Cardiac muscle cell (in vitro differentiated cells and primary cell): ENCODE measurements around the gene NDNF. TPM values are rescaled to one million over a fixed set of nuclear protein-coding genes. Genes with fewer than 3 reads are reported as not detected.

ENCODE experiments used
- DNase-seq, 2 donors: peaks; one replicate each; pipeline versions ENCODE4 v3.0.0 to v3.0.0-alpha.2; 2010 to 2017; ENCODE audit warnings: low read depth in 1 of 2, low spot score in 1 of 2
- H3K27ac ChIP-seq: fragments of 200-600 bp; sonication (generic); 2 replicates; pipeline ENCODE4 v1.5.1; 2016
- H3K27me3 ChIP-seq: fragments of 200-600 bp; sonication (generic); 2 replicates; pipeline ENCODE4 v1.6.0; 2016; ENCODE audit warnings: control low read depth
- H3K36me3 ChIP-seq: fragments of 200-600 bp; sonication (generic); 2 replicates; pipeline ENCODE4 v1.5.1; 2016; ENCODE audit warnings: control low read depth
- H3K4me1 ChIP-seq: fragments of 200-600 bp; sonication (generic); 2 replicates; pipeline ENCODE4 v1.8.1; 2017; ENCODE audit warnings: low read depth, mild to moderate bottlenecking, mixed run types
- H3K4me3 ChIP-seq: fragments of 200-600 bp; sonication (generic); 2 replicates; pipeline ENCODE4 v1.5.1; 2016; ENCODE audit warnings: mild to moderate bottlenecking
- H3K9me3 ChIP-seq: fragments of 200-600 bp; sonication (generic); 2 replicates; pipeline ENCODE4 v1.5.1; 2017; ENCODE audit warnings: low read depth, mild to moderate bottlenecking, control low read depth
- CTCF ChIP-seq: IDR thresholded peaks from 2 replicates; pipeline ENCODE4 v1.5.1; 2012; ENCODE audit warnings: low read depth, mild to moderate bottlenecking, low read length
- polyA plus RNA-seq: library from polyadenylated mRNA; unstranded; fragments of >200 nt; fragmentation: Nextera tagmentation; extraction: Ambion mirVana; gene quantifications from 2 replicates; pipeline ENCODE4 v1.2.1, GENCODE V29; 2016
- total RNA-seq: library from RNA; depleted of rRNA; stranded (reverse); fragments of >200 nt; gene quantifications from 2 replicates; pipeline ENCODE4 v1.2.3, GENCODE V29; 2016

Gene NDNF
- total and polyA plus RNA-seq, 2 experiments from 2014 or later = 2.6 to 9.3 TPM

GRCh38 chr4:121053601-121054143 is 18.7 kb downstream of the NDNF start:
- H3K36me3 ChIP-seq = no peaks in the 10 kb centered on the region
- no peaks in the 10 kb centered on the region for H3K9me3 ChIP-seq
- no peak overlapping the region for H3K4me3 ChIP-seq
- H3K27ac ChIP-seq = no peak overlapping the region
- H3K27me3 ChIP-seq = no peaks in the 10 kb centered on the region
- no peak for DNase-seq
- no peaks in the 10 kb centered on the region for H3K4me1 ChIP-seq
- no peak for TF ChIP-seq CTCF

GRCh38 chr4:121050300-121050699 is 22.0 kb downstream of the NDNF start:
- DNase-seq = no peak
- Histone ChIP-seq H3K36me3 (no peaks in the 10 kb centered on the region), H3K4me3 (no peak overlapping the region), H3K4me1 (no peaks in the 10 kb centered on the region), H3K27me3 (no peaks in the 10 kb centered on the region), H3K9me3 (no peaks in the 10 kb centered on the region), H3K27ac (no peak overlapping the region)
- peak; percentile 26 for TF ChIP-seq CTCF

- no peak for DNase-seq
- no peak for TF ChIP-seq CTCF
- Histone ChIP-seq H3K27ac (no peak overlapping the region), H3K4me3 (no peak overlapping the region), H3K4me1 (no peaks in the 10 kb centered on the region), H3K9me3 (no peaks in the 10 kb centered on the region), H3K27me3 (no peaks in the 10 kb centered on the region), H3K36me3 (no peaks in the 10 kb centered on the region)
These were observed 23.2 kb downstream of the NDNF start for GRCh38 chr4:121049072-121049599.

GRCh38 chr4:121048165-121048564 is 24.2 kb downstream of the NDNF start:
- no peaks in the 10 kb centered on the region for H3K4me1 ChIP-seq
- H3K27ac ChIP-seq = no peak overlapping the region
- H3K9me3 ChIP-seq = no peaks in the 10 kb centered on the region
- DNase-seq = no peak
- no peaks in the 10 kb centered on the region for H3K36me3 ChIP-seq
- TF ChIP-seq CTCF = no peak
- H3K27me3 ChIP-seq = no peaks in the 10 kb centered on the region
- H3K4me3 ChIP-seq = no peak overlapping the region

- Histone ChIP-seq H3K4me3 (no peak overlapping the region), H3K9me3 (no peaks in the 10 kb centered on the region), H3K27me3 (no peaks in the 10 kb centered on the region), H3K27ac (no peak overlapping the region), H3K36me3 (no peaks in the 10 kb centered on the region), H3K4me1 (peaks cover 9% of the 10 kb centered on the region)
- no peak for TF ChIP-seq CTCF
- peak in 1 of 2 donors; percentile 60 for DNase-seq
These were observed 30.8 kb downstream of the NDNF start for GRCh38 chr4:121041307-121042090.
